ENCODE measurements around the gene NADK2.

NADK2 gene

GRCh38 chr5:36279054-36279698, 37.5 kb upstream of the NADK2 start:
- TF ChIP-seq EGR1 (IDR thresholded peaks at IDR 0.05) (no peak), TCF12 (IDR thresholded peaks at IDR 0.05; ENCODE audit: low read depth) (no peak), TEAD4 (IDR thresholded peaks at IDR 0.05) (no peak), REST (IDR thresholded peaks at IDR 0.05; ENCODE audit: low read depth) (no peak), USF1 (IDR thresholded peaks at IDR 0.05) (no peak), ZBTB7A (IDR thresholded peaks at IDR 0.05; ENCODE audit: low read depth) (no peak), MAX (IDR thresholded peaks at IDR 0.05) (no peak)

- TF ChIP-seq TCF12 (IDR thresholded peaks at IDR 0.05; ENCODE audit: low read depth), result no peak
- TF ChIP-seq CEBPB (IDR thresholded peaks at IDR 0.05), result no peak
- TF ChIP-seq USF1 (IDR thresholded peaks at IDR 0.05), result no peak
- TF ChIP-seq TEAD4 (IDR thresholded peaks at IDR 0.05), result no peak
- no peak for TF ChIP-seq CREB1 (IDR thresholded peaks at IDR 0.05; ENCODE audit: low read depth)
- TF ChIP-seq NFIC (IDR thresholded peaks at IDR 0.05), result no peak
- no peak for TF ChIP-seq ZBTB7A (IDR thresholded peaks at IDR 0.05; ENCODE audit: low read depth)
- TF ChIP-seq REST (IDR thresholded peaks at IDR 0.05; ENCODE audit: low read depth), result no peak
- no peak for TF ChIP-seq FOXM1 (IDR thresholded peaks at IDR 0.05; ENCODE audit: borderline replicate concordance, low read depth)
- TF ChIP-seq EP300 (IDR thresholded peaks at IDR 0.05; ENCODE audit: borderline replicate concordance), result no peak
- TF ChIP-seq RAD21 (IDR thresholded peaks at IDR 0.05; ENCODE audit: low read depth), result no peak
- no peak for TF ChIP-seq YY1 (IDR thresholded peaks at IDR 0.05; ENCODE audit: low read depth)
- TF ChIP-seq MAX (IDR thresholded peaks at IDR 0.05), result no peak
- TF ChIP-seq EGR1 (IDR thresholded peaks at IDR 0.05), result no peak
- no peak for TF ChIP-seq TAF1 (IDR thresholded peaks at IDR 0.05; ENCODE audit: low read depth)
Observed at GRCh38 chr5:36277521-36278176, 35.9 kb upstream of the NADK2 start.

- TF ChIP-seq MAX (IDR thresholded peaks at IDR 0.05) (no peak), TEAD4 (IDR thresholded peaks at IDR 0.05) (no peak), FOXM1 (IDR thresholded peaks at IDR 0.05; ENCODE audit: borderline replicate concordance, low read depth) (no peak), CREB1 (IDR thresholded peaks at IDR 0.05; ENCODE audit: low read depth) (no peak), REST (IDR thresholded peaks at IDR 0.05; ENCODE audit: low read depth) (no peak), ZBTB7A (IDR thresholded peaks at IDR 0.05; ENCODE audit: low read depth) (no peak), NFIC (IDR thresholded peaks at IDR 0.05) (no peak), EP300 (IDR thresholded peaks at IDR 0.05; ENCODE audit: borderline replicate concordance) (no peak), RAD21 (IDR thresholded peaks at IDR 0.05; ENCODE audit: low read depth) (no peak), EGR1 (IDR thresholded peaks at IDR 0.05) (no peak)
Observed at GRCh38 chr5:36276864-36277263, 35.1 kb upstream of the NADK2 start.

- no peak for TF ChIP-seq EP300 (IDR thresholded peaks at IDR 0.05; ENCODE audit: borderline replicate concordance)
- TF ChIP-seq RAD21 (IDR thresholded peaks at IDR 0.05; ENCODE audit: low read depth), result no peak
- no peak for TF ChIP-seq YY1 (IDR thresholded peaks at IDR 0.05; ENCODE audit: low read depth)
- no peak for TF ChIP-seq TAF1 (IDR thresholded peaks at IDR 0.05; ENCODE audit: low read depth)
- TF ChIP-seq CEBPB (IDR thresholded peaks at IDR 0.05), result no peak
- no peak for TF ChIP-seq EGR1 (IDR thresholded peaks at IDR 0.05)
- no peak for TF ChIP-seq CREB1 (IDR thresholded peaks at IDR 0.05; ENCODE audit: low read depth)
- no peak for TF ChIP-seq TEAD4 (IDR thresholded peaks at IDR 0.05)
- TF ChIP-seq NFIC (IDR thresholded peaks at IDR 0.05), result no peak
- no peak for TF ChIP-seq TCF12 (IDR thresholded peaks at IDR 0.05; ENCODE audit: low read depth)
- no peak for TF ChIP-seq MAX (IDR thresholded peaks at IDR 0.05)
- no peak for TF ChIP-seq FOXM1 (IDR thresholded peaks at IDR 0.05; ENCODE audit: borderline replicate concordance, low read depth)
- no peak for TF ChIP-seq USF1 (IDR thresholded peaks at IDR 0.05)
- no peak for TF ChIP-seq REST (IDR thresholded peaks at IDR 0.05; ENCODE audit: low read depth)
- no peak for TF ChIP-seq ZBTB7A (IDR thresholded peaks at IDR 0.05; ENCODE audit: low read depth)
Observed at GRCh38 chr5:36273809-36274526, 32.2 kb upstream of the NADK2 start.
